Stimulated activated memory B cell treated with anti-CD40 and anti-IgM and Interleukin-4, amounts not matched to agents 10 μg/mL and 1 μg/mL and 100 μg/mL, for 72 hours (primary cell): ENCODE data around the gene RPS6KL1.

Source experiments
- ATAC-seq: fragments of 150-1000 bp; cut with Tn5 transposase; 2 replicates; pipeline ENCODE4 v1.10.0; 2021
- H3K27ac Mint-ChIP-seq: one replicate; pipeline ENCODE4 v1.8.0; 2022; ENCODE audit warnings: mild to moderate bottlenecking, mixed read lengths
- H3K27me3 Mint-ChIP-seq: one replicate; pipeline ENCODE4 v1.8.0; 2022; ENCODE audit warnings: mixed read lengths
- H3K36me3 Mint-ChIP-seq: one replicate; pipeline ENCODE4 v1.8.0; 2022; ENCODE audit warnings: mixed read lengths
- H3K4me1 Mint-ChIP-seq: one replicate; pipeline ENCODE4 v1.8.0; 2022; ENCODE audit warnings: mixed read lengths
- H3K4me3 Mint-ChIP-seq: one replicate; pipeline ENCODE4 v1.8.0; 2022; ENCODE audit warnings: mild to moderate bottlenecking, moderate library complexity, mixed read lengths
- H3K9me3 Mint-ChIP-seq: one replicate; pipeline ENCODE4 v1.8.0; 2022; ENCODE audit warnings: mixed read lengths

The RPS6KL1 gene

GRCh38 chr14:74913986-74914573, 9.0 kb downstream of the RPS6KL1 start:
- no peaks in the 10 kb centered on the region for H3K36me3 Mint-ChIP-seq
- no peaks in the 10 kb centered on the region for H3K27me3 Mint-ChIP-seq
- no peaks in the 10 kb centered on the region for H3K4me1 Mint-ChIP-seq
- no peaks in the 10 kb centered on the region for H3K9me3 Mint-ChIP-seq
- H3K27ac Mint-ChIP-seq, result no peak overlapping the region
- no peak overlapping the region for H3K4me3 Mint-ChIP-seq
- no peak for ATAC-seq

- Mint-ChIP-seq H3K27ac (no peak overlapping the region), H3K4me3 (no peak overlapping the region), H3K36me3 (no peaks in the 10 kb centered on the region), H3K4me1 (no peaks in the 10 kb centered on the region), H3K9me3 (no peaks in the 10 kb centered on the region), H3K27me3 (no peaks in the 10 kb centered on the region)
- no peak for ATAC-seq
Observed at GRCh38 chr14:74913393-74913910, 9.6 kb downstream of the RPS6KL1 start.

- Mint-ChIP-seq H3K4me1 (peaks cover under 1% of the 10 kb centered on the region), H3K4me3 (no peak overlapping the region)
Observed at GRCh38 chr14:74912801-74913200, 10.3 kb downstream of the RPS6KL1 start.

GRCh38 chr14:74912111-74912510, 10.9 kb downstream of the RPS6KL1 start:
- no peaks in the 10 kb centered on the region for H3K27me3 Mint-ChIP-seq
- ATAC-seq, result no peak
- H3K36me3 Mint-ChIP-seq, result peaks cover 3% of the 10 kb centered on the region
- no peaks in the 10 kb centered on the region for H3K9me3 Mint-ChIP-seq
- no peak overlapping the region for H3K27ac Mint-ChIP-seq
- H3K4me3 Mint-ChIP-seq, result no peak overlapping the region
- peaks cover 8% of the 10 kb centered on the region for H3K4me1 Mint-ChIP-seq

More at GRCh38 chr14:74912801-74913200, 10.3 kb downstream of the RPS6KL1 start:
- no peak for ATAC-seq
- Mint-ChIP-seq H3K9me3 (no peaks in the 10 kb centered on the region), H3K27ac (no peak overlapping the region), H3K27me3 (no peaks in the 10 kb centered on the region), H3K36me3 (no peaks in the 10 kb centered on the region)

GRCh38 chr14:74911704-74912103, 11.4 kb downstream of the RPS6KL1 start:
- Mint-ChIP-seq H3K9me3 (no peaks in the 10 kb centered on the region), H3K27ac (no peak overlapping the region), H3K36me3 (peaks cover 6% of the 10 kb centered on the region), H3K4me3 (no peak overlapping the region), H3K4me1 (peaks cover 11% of the 10 kb centered on the region), H3K27me3 (no peaks in the 10 kb centered on the region)
- ATAC-seq, result no peak

GRCh38 chr14:74911221-74911620, 11.8 kb downstream of the RPS6KL1 start:
- no peak overlapping the region for H3K27ac Mint-ChIP-seq
- no peak overlapping the region for H3K4me3 Mint-ChIP-seq
- ATAC-seq, result no peak

GRCh38 chr14:74910556-74910955, 12.5 kb downstream of the RPS6KL1 start:
- peaks cover 6% of the 10 kb centered on the region for H3K36me3 Mint-ChIP-seq
- H3K4me3 Mint-ChIP-seq, result no peak overlapping the region
- no peaks in the 10 kb centered on the region for H3K9me3 Mint-ChIP-seq
- ATAC-seq, result no peak
- H3K4me1 Mint-ChIP-seq, result peaks cover 17% of the 10 kb centered on the region
- H3K27ac Mint-ChIP-seq, result no peak overlapping the region
- H3K27me3 Mint-ChIP-seq, result no peaks in the 10 kb centered on the region

More at GRCh38 chr14:74911221-74911620, 11.8 kb downstream of the RPS6KL1 start:
- H3K4me1 Mint-ChIP-seq, result peaks cover 11% of the 10 kb centered on the region
- peaks cover 6% of the 10 kb centered on the region for H3K36me3 Mint-ChIP-seq
- no peaks in the 10 kb centered on the region for H3K9me3 Mint-ChIP-seq
- H3K27me3 Mint-ChIP-seq, result no peaks in the 10 kb centered on the region

GRCh38 chr14:74909911-74910310, 13.1 kb downstream of the RPS6KL1 start:
- H3K27ac Mint-ChIP-seq, result no peak overlapping the region
- ATAC-seq, result no peak
- peaks cover 23% of the 10 kb centered on the region for H3K4me1 Mint-ChIP-seq
- no peaks in the 10 kb centered on the region for H3K27me3 Mint-ChIP-seq
- peaks cover 6% of the 10 kb centered on the region for H3K36me3 Mint-ChIP-seq
- H3K9me3 Mint-ChIP-seq, result no peaks in the 10 kb centered on the region
- H3K4me3 Mint-ChIP-seq, result no peak overlapping the region

GRCh38 chr14:74909501-74909900, 13.6 kb downstream of the RPS6KL1 start:
- Mint-ChIP-seq H3K4me1 (peaks cover 28% of the 10 kb centered on the region), H3K27me3 (no peaks in the 10 kb centered on the region), H3K36me3 (peaks cover 11% of the 10 kb centered on the region), H3K27ac (no peak overlapping the region), H3K9me3 (no peaks in the 10 kb centered on the region), H3K4me3 (no peak overlapping the region)
- no peak for ATAC-seq

- H3K36me3 Mint-ChIP-seq, result peaks cover 15% of the 10 kb centered on the region
Observed at GRCh38 chr14:74908861-74909341, 14.2 kb downstream of the RPS6KL1 start.

GRCh38 chr14:74907744-74908143, 15.3 kb downstream of the RPS6KL1 start:
- no peak overlapping the region for H3K4me3 Mint-ChIP-seq
- H3K27ac Mint-ChIP-seq, result peak overlapping the region; percentile 76
- H3K27me3 Mint-ChIP-seq, result no peaks in the 10 kb centered on the region
- H3K9me3 Mint-ChIP-seq, result no peaks in the 10 kb centered on the region
- peaks cover 44% of the 10 kb centered on the region for H3K4me1 Mint-ChIP-seq
- no peak for ATAC-seq
- peaks cover 23% of the 10 kb centered on the region for H3K36me3 Mint-ChIP-seq

More at GRCh38 chr14:74908861-74909341, 14.2 kb downstream of the RPS6KL1 start:
- Mint-ChIP-seq H3K9me3 (no peaks in the 10 kb centered on the region), H3K4me3 (no peak overlapping the region), H3K4me1 (peaks cover 34% of the 10 kb centered on the region), H3K27me3 (no peaks in the 10 kb centered on the region), H3K27ac (no peak overlapping the region)
- ATAC-seq, result no peak

GRCh38 chr14:74906925-74907521, 16.0 kb downstream of the RPS6KL1 start:
- Mint-ChIP-seq H3K9me3 (no peaks in the 10 kb centered on the region), H3K27ac (peak overlapping the region; percentile 76), H3K27me3 (no peaks in the 10 kb centered on the region), H3K36me3 (peaks cover 28% of the 10 kb centered on the region), H3K4me3 (no peak overlapping the region), H3K4me1 (peaks cover 51% of the 10 kb centered on the region)
- ATAC-seq, result peak; percentile 42

GRCh38 chr14:74905595-74906142, 17.4 kb downstream of the RPS6KL1 start:
- Mint-ChIP-seq H3K4me1 (peaks cover 51% of the 10 kb centered on the region), H3K9me3 (no peaks in the 10 kb centered on the region), H3K27ac (peak overlapping the region; percentile 13), H3K27me3 (no peaks in the 10 kb centered on the region), H3K4me3 (no peak overlapping the region), H3K36me3 (peaks cover 28% of the 10 kb centered on the region)
- peak; percentile 55 for ATAC-seq

- Mint-ChIP-seq H3K4me3 (no peak overlapping the region), H3K4me1 (peaks cover 51% of the 10 kb centered on the region), H3K27me3 (no peaks in the 10 kb centered on the region), H3K36me3 (peaks cover 34% of the 10 kb centered on the region), H3K27ac (peak overlapping the region; percentile 13), H3K9me3 (no peaks in the 10 kb centered on the region)
- no peak for ATAC-seq
Observed at GRCh38 chr14:74904635-74905503, 18.2 kb downstream of the RPS6KL1 start.
